Stomach (tissue), 4 donors: ENCODE data around the gene CFAP100.

Source experiments
- POLR2A ChIP-seq, 4 donors: fragments of 450-650 bp; IDR thresholded peaks; one replicate each; pipeline ENCODE4 v1.6.1; 2016; ENCODE audit warnings: antibody characterized with exemption in 4 of 4, control low read depth in 2 of 4, mild to moderate bottlenecking in 1 of 4, moderate library complexity in 1 of 4
- POLR2AphosphoS5 ChIP-seq, 3 donors: sonication (generic); formaldehyde crosslinking; IDR thresholded peaks; one replicate each; pipeline ENCODE4 v1.6.1; 2016; ENCODE audit warnings: antibody characterized with exemption in 3 of 3
- TF ChIP-seq, protein P1 (sequence below), 7 experiments: fragments of 450-650 bp in 4 of 7; fragments of 200-600 bp in 3 of 7; sonication (generic) in 3 of 7; IDR thresholded peaks; one replicate each; pipeline ENCODE4 v1.5.1; 2016 to 2019; ENCODE audit warnings: antibody characterized with exemption in 7 of 7, control low read depth in 2 of 7, mild to moderate bottlenecking in 1 of 7

GRCh38 chr3:126447456-126448106 is 52.9 kb downstream of the CFAP100 start:
- TF ChIP-seq, protein P1, sequence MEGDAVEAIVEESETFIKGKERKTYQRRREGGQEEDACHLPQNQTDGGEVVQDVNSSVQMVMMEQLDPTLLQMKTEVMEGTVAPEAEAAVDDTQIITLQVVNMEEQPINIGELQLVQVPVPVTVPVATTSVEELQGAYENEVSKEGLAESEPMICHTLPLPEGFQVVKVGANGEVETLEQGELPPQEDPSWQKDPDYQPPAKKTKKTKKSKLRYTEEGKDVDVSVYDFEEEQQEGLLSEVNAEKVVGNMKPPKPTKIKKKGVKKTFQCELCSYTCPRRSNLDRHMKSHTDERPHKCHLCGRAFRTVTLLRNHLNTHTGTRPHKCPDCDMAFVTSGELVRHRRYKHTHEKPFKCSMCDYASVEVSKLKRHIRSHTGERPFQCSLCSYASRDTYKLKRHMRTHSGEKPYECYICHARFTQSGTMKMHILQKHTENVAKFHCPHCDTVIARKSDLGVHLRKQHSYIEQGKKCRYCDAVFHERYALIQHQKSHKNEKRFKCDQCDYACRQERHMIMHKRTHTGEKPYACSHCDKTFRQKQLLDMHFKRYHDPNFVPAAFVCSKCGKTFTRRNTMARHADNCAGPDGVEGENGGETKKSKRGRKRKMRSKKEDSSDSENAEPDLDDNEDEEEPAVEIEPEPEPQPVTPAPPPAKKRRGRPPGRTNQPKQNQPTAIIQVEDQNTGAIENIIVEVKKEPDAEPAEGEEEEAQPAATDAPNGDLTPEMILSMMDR (IDR thresholded peaks at IDR 0.05): no peak
- TF ChIP-seq POLR2A (IDR thresholded peaks at IDR 0.05) (no peak), POLR2AphosphoS5 (IDR thresholded peaks at IDR 0.05) (no peak)
